Uterus (tissue), 2 donors: ENCODE data around the gene LARGE2.

Experiments
- POLR2A ChIP-seq, 2 donors: fragments of 450-650 bp; IDR thresholded peaks; one replicate each; pipeline ENCODE4 v1.6.1; 2016; ENCODE audit warnings: antibody characterized with exemption in 2 of 2, mild to moderate bottlenecking in 1 of 2, moderate library complexity in 1 of 2
- TF ChIP-seq, protein P1 (sequence below), 4 experiments: fragments of 200-600 bp in 2 of 4; fragments of 450-650 bp in 2 of 4; sonication (generic) in 2 of 4; IDR thresholded peaks; one replicate each; pipeline ENCODE4 v1.5.1; 2016 to 2019; ENCODE audit warnings: antibody characterized with exemption in 4 of 4, mild to moderate bottlenecking in 2 of 4, moderate library complexity in 1 of 4

DNA sequence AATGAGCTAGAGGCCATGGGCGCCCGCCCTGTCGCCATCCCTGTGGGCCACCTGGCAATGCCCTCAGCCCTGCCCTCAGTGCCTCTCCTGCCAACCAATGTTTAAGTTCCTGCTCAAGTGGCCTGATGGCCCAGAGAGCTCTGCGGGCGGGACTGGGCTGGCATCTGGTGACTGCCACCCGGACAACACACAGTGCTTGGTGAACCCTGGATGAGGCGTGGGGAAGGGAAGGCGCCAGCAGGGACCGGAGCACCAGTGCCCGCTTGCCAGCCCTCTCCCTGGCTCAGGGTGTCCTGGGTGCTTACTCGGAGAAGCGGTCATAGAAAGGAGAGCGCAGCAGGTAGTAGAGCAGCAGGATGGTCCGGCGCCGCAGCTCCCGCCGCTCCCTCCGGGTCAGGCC lies 8.9 kb upstream of the LARGE2 start:
- TF ChIP-seq, protein P1, sequence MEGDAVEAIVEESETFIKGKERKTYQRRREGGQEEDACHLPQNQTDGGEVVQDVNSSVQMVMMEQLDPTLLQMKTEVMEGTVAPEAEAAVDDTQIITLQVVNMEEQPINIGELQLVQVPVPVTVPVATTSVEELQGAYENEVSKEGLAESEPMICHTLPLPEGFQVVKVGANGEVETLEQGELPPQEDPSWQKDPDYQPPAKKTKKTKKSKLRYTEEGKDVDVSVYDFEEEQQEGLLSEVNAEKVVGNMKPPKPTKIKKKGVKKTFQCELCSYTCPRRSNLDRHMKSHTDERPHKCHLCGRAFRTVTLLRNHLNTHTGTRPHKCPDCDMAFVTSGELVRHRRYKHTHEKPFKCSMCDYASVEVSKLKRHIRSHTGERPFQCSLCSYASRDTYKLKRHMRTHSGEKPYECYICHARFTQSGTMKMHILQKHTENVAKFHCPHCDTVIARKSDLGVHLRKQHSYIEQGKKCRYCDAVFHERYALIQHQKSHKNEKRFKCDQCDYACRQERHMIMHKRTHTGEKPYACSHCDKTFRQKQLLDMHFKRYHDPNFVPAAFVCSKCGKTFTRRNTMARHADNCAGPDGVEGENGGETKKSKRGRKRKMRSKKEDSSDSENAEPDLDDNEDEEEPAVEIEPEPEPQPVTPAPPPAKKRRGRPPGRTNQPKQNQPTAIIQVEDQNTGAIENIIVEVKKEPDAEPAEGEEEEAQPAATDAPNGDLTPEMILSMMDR (IDR thresholded peaks at IDR 0.05): no peak
- TF ChIP-seq POLR2A (IDR thresholded peaks at IDR 0.05): no peak
